ENCODE data around the gene MAVS. TPM values are rescaled to one million over a fixed set of nuclear protein-coding genes. Genes with fewer than 3 reads are reported as not detected.

Gene MAVS
- total and polyA plus RNA-seq, 9 of the 15 experiments (the other 6 are each of a cell fraction or from before 2014, with no cell fraction given), result 1.6 to 22.0 (median 11.3) TPM

DNA sequence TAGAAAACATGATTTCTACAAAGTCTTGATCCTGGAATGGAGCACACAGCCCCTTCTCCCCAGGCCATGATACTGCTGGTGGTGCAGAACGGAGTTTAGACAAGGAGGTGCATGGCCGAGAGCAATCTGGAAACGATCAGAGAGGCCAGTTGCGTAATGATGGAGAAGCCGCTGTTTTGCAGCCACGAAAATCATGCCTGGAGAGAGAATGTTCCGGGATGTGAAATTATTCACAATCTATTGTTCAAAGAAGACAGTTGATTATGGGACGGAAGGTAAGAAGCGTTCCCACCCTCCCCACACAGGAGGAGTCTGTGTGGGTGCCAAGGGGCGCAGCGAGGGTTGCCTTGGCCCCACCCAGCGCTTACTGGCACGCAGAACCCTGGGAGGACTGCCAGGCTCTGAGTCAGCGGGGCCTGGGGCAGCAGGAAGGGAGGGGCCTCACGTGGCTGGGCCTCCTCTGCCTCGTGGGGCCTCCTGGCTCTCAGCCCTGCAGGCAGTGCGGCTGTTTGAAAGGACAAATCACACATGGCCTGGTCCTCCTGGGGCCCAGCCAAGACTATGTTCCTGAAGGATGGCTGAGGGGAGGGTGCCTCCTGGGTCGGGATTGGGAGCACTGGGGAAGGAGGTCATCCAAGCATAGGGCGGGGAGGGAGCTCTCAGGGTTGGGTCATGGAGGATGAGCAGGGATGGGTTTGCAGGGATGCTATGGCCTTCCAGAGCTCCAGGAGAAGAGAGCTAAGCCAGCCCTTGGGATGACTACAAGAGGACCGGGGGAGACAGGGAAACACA, 35.0 kb upstream of the MAVS start (continued):
- no peak for TF ChIP-seq ZNF586 (CRISPR knock-in tag; conservative IDR thresholded peaks at IDR 0.05)
- no peak for TF ChIP-seq CBX2 (IDR thresholded peaks at IDR 0.05; ENCODE audit: insufficient read depth, low read length, poor library complexity, severe bottlenecking)
- TF ChIP-seq COPS2 (conservative IDR thresholded peaks at IDR 0.05), result no peak
- TF ChIP-seq SAFB2 (IDR thresholded peaks at IDR 0.05; ENCODE audit: borderline replicate concordance, low read depth, low read length, severe bottlenecking), result no peak
- no peak for TF ChIP-seq ZNF785 (CRISPR knock-in tag; IDR thresholded peaks at IDR 0.05)
- no peak for TF ChIP-seq HCFC1 (IDR thresholded peaks at IDR 0.05; ENCODE audit: low read depth, low read length)
- no peak for TF ChIP-seq TRIM24 (IDR thresholded peaks at IDR 0.05)
- peak; percentile 40 to 59; a peak in 1 of 4 replicates for TF ChIP-seq MNT (conservative IDR thresholded peaks at IDR 0.05)
- no peak for TF ChIP-seq ZNF318 (IDR thresholded peaks at IDR 0.05; ENCODE audit: borderline replicate concordance in 1 of 2, low read depth in 1 of 2)
- no peak for TF ChIP-seq ARID3B (CRISPR knock-in tag; IDR thresholded peaks at IDR 0.05; ENCODE audit: borderline replicate concordance)
- no peak for TF ChIP-seq PTRF (tag; IDR thresholded peaks at IDR 0.05)
- no peak for TF ChIP-seq FOXP1 (CRISPR knock-in tag; IDR thresholded peaks at IDR 0.05)
- TF ChIP-seq SETDB1 (IDR thresholded peaks at IDR 0.05; ENCODE audit: low read length), result no peak
- TF ChIP-seq MAZ (CRISPR knock-in tag; conservative IDR thresholded peaks at IDR 0.05 in 1 of 2, IDR thresholded peaks at IDR 0.05 in 1 of 2), result peak; percentile 34 to 74; a peak in 3 of 4 replicates
- no peak for TF ChIP-seq ZNF551 (CRISPR knock-in tag; IDR thresholded peaks at IDR 0.05)
- TF ChIP-seq CHD2 (IDR thresholded peaks at IDR 0.05; ENCODE audit: low read depth, low read length), result no peak
- no peak for TF ChIP-seq BDP1 (IDR thresholded peaks at IDR 0.05; ENCODE audit: insufficient read depth, insufficient read length)
